Gastrocnemius medialis (tissue), 4 donors: ENCODE data around the gene CAMK2D. TPM values are rescaled to one million over a fixed set of nuclear protein-coding genes. Genes with fewer than 3 reads are reported as not detected.
A peak's percentile ranks its signal among the peaks of the same experiment; 100 is the strongest.

ENCODE experiments used
- ATAC-seq, 2 donors: fragments of 150-250 bp; one replicate each; pipeline ENCODE4 v1.9.1; 2016
- DNase-seq, 2 donors: peaks; one replicate each; pipeline ENCODE4 v3.0.0-alpha.2; 2019
- H3K27ac ChIP-seq, 4 donors: fragments of 200-600 bp; sonication (generic); 1 replicate in 1 of 4; 2 replicates in 3 of 4; pipeline ENCODE4 v1.5.1; 2016 to 2018; ENCODE audit warnings: mild to moderate bottlenecking in 2 of 4, moderate library complexity in 1 of 4
- H3K27me3 ChIP-seq, 3 donors: fragments of 200-600 bp; sonication (generic) in 2 of 3; 1 replicate in 1 of 3; 2 replicates in 2 of 3; pipeline versions ENCODE4 v1.5.1 to v1.6.0; 2016 to 2019; ENCODE audit warnings: mild to moderate bottlenecking in 1 of 3, moderate library complexity in 1 of 3
- H3K36me3 ChIP-seq, 2 donors: fragments of 200-600 bp; sonication (generic) in 1 of 2; one replicate each; pipeline ENCODE4 v1.5.1; 2017 to 2018
- H3K4me1 ChIP-seq, 2 donors: fragments of 200-600 bp; sonication (generic) in 1 of 2; one replicate each; pipeline ENCODE4 v1.5.1; 2016 to 2017; ENCODE audit warnings: mild to moderate bottlenecking in 2 of 2
- H3K4me3 ChIP-seq, 4 donors: fragments of 200-600 bp; sonication (generic) in 3 of 4; 1 replicate in 1 of 4; 2 replicates in 3 of 4; pipeline ENCODE4 v1.5.1; 2016 to 2019; ENCODE audit warnings: mild to moderate bottlenecking in 2 of 4
- H3K9me3 ChIP-seq, 3 donors: fragments of 200-600 bp; sonication (generic) in 2 of 3; 1 replicate in 1 of 3; 2 replicates in 2 of 3; pipeline ENCODE4 v1.5.1; 2016 to 2019
- CTCF ChIP-seq, 5 experiments: fragments of 450-650 bp in 3 of 5; fragments of 200-600 bp in 2 of 5; sonication (generic) in 2 of 5; IDR thresholded peaks in 4 of 5; conservative IDR thresholded peaks in 1 of 5; 1 replicate in 4 of 5; 2 replicates in 1 of 5; pipeline ENCODE4 v1.5.1; 2016 to 2019; ENCODE audit warnings: antibody characterized with exemption in 5 of 5, mild to moderate bottlenecking in 3 of 5, moderate library complexity in 3 of 5
- POLR2A ChIP-seq, 2 donors: fragments of 450-650 bp; IDR thresholded peaks; one replicate each; pipeline ENCODE4 v1.6.1; 2017; ENCODE audit warnings: antibody characterized with exemption in 2 of 2, mild to moderate bottlenecking in 2 of 2, moderate library complexity in 2 of 2
- in situ Hi-C, 4 donors: fragments of 200-750 bp; cut with MboI; loops; one replicate each; pipeline versions ENCODE4 v1.15.0 to v1.8.0; 2017; ENCODE audit warnings: low sequenced_read_pairs in 4 of 4
- intact Hi-C: fragments of 100-400 bp; cut with DNase I; formaldehyde crosslinking; loops from one replicate; pipeline ENCODE4 v1.15.1; 2023; ENCODE audit warnings: low total_unique reads
- total RNA-seq, 4 donors: library from RNA; depleted of rRNA; stranded (reverse); fragments of >200 nt; gene quantifications; one replicate each; pipeline versions ENCODE4 v1.1.0 to v1.2.3, GENCODE V29; 2016

CAMK2D gene
- total RNA-seq, 4 donors from 2014 or later, result 73.2 to 149 (median 119) TPM

- peak in 1 of 2 donors; percentile 22 for ATAC-seq
- TF ChIP-seq POLR2A (IDR thresholded peaks at IDR 0.05) (no peak), CTCF (IDR thresholded peaks at IDR 0.05 in 4 of 5, conservative IDR thresholded peaks at IDR 0.05 in 1 of 5) (no peak)
- peaks cover 33 to 52% of the 10 kb centered on the region in 2 donors for H3K4me1 ChIP-seq
- H3K27ac ChIP-seq, result peak overlapping the region in 1 of 4 donors; percentile 3
- no peaks in the 10 kb centered on the region for H3K36me3 ChIP-seq
- no peaks in the 10 kb centered on the region for H3K9me3 ChIP-seq
- no peaks in the 10 kb centered on the region for H3K27me3 ChIP-seq
- intact Hi-C loops (no loop called here), in situ Hi-C loops (no loop called here)
- no peak overlapping the region for H3K4me3 ChIP-seq
- DNase-seq, result no peak
Observed at GRCh38 chr4:113695328-113696169, 66.0 kb downstream of the CAMK2D start.

- DNase-seq (no peak), ATAC-seq (no peak)
- TF ChIP-seq POLR2A (IDR thresholded peaks at IDR 0.05) (no peak), CTCF (IDR thresholded peaks at IDR 0.05 in 4 of 5, conservative IDR thresholded peaks at IDR 0.05 in 1 of 5) (no peak)
- in situ Hi-C loops (no loop called here), intact Hi-C loops (no loop called here)
- H3K4me3 ChIP-seq, result no peak overlapping the region
- H3K9me3 ChIP-seq, result no peaks in the 10 kb centered on the region
- H3K27ac ChIP-seq, result peak overlapping the region in 1 of 4 donors; percentile 58
- no peaks in the 10 kb centered on the region for H3K36me3 ChIP-seq
- H3K27me3 ChIP-seq, result no peaks in the 10 kb centered on the region
- peaks cover 35 to 52% of the 10 kb centered on the region in 2 donors for H3K4me1 ChIP-seq
Observed at GRCh38 chr4:113694008-113694407, 67.5 kb downstream of the CAMK2D start.

DNA sequence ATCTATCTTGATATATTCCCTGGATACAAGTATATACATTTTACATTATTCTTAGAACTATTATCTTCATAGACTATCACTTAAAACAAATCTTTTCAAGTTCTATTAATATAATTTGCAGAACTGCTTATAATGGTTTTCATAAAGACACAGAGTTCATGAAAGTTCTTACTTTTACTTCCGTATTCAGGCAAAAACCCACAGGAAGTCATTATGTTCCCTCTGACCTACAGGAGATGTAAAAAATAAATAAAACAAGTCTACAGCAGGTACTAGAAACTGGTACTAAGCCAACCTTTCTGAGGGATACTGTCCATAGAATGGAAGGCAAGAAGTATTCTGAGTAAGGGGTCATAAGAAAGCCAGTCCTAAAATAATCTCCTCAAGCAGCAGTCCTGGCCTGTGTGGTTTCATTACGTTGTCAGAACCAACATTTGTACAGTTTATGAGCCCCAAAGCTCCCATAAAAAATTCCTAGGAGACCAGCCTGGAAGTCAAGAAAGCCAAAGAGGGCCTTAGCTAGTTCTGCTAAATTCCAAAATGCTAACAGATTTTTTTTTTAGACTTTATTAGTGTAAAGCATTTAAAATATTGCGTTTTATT, 68.6 kb downstream of the CAMK2D start:
- peak overlapping the region; percentile 5 to 63 (median 40) for H3K27ac ChIP-seq
- H3K4me3 ChIP-seq, result no peak overlapping the region
- no peaks in the 10 kb centered on the region for H3K36me3 ChIP-seq
- DNase-seq (no peak), ATAC-seq (peak in 1 of 2 donors; percentile 32)
- peaks cover 35 to 60% of the 10 kb centered on the region in 2 donors for H3K4me1 ChIP-seq
- H3K27me3 ChIP-seq, result no peaks in the 10 kb centered on the region
- TF ChIP-seq POLR2A (IDR thresholded peaks at IDR 0.05) (no peak), CTCF (IDR thresholded peaks at IDR 0.05 in 4 of 5, conservative IDR thresholded peaks at IDR 0.05 in 1 of 5) (no peak)
- no peaks in the 10 kb centered on the region for H3K9me3 ChIP-seq
- in situ Hi-C loops (no loop called here), intact Hi-C loops (no loop called here)

DNA sequence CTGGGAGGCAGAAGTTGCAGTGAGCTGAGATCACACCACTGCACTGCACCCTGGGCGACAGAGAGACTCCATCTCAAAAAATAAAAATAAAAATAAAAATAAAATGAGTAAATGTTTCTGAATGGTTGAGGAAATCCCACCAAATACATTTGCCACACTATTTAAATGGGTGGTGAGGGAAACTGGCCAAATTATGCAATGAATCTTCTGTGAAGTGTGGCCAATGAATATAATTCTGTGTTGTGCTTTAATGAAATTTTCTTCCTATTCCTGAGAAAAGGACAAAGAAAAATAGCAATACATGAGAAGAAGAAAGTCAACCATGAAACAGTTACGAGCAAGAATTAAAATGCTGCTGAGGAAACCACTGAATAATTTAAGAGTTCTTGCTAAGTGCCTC, 69.9 kb downstream of the CAMK2D start:
- intact Hi-C loops (no loop called here), in situ Hi-C loops (no loop called here)
- peaks cover 39 to 69% of the 10 kb centered on the region in 2 donors for H3K4me1 ChIP-seq

More for the DNA sequence above, 69.9 kb downstream of the CAMK2D start:
- TF ChIP-seq POLR2A (IDR thresholded peaks at IDR 0.05) (no peak), CTCF (IDR thresholded peaks at IDR 0.05 in 4 of 5, conservative IDR thresholded peaks at IDR 0.05 in 1 of 5) (no peak)
- Histone ChIP-seq H3K4me3 (no peak overlapping the region), H3K9me3 (no peaks in the 10 kb centered on the region), H3K36me3 (no peaks in the 10 kb centered on the region), H3K27ac (peak overlapping the region in 1 of 4 donors; percentile 9), H3K27me3 (no peaks in the 10 kb centered on the region)
- ATAC-seq (no peak), DNase-seq (no peak)
